Body of pancreas (tissue), 4 donors: ENCODE data around the gene TTF1. TPM values are rescaled to one million over a fixed set of nuclear protein-coding genes. Genes with fewer than 3 reads are reported as not detected.

ENCODE experiments used
- ATAC-seq: fragments of 150-250 bp; one replicate; pipeline ENCODE4 v1.9.1; 2016
- DNase-seq, 4 donors: peaks; one replicate each; pipeline ENCODE4 v3.0.0-alpha.2; 2019
- H3K27ac ChIP-seq, 4 donors: fragments of 200-600 bp; sonication (generic); 1 replicate in 3 of 4; 2 replicates in 1 of 4; pipeline versions ENCODE4 v1.5.1 to v1.6.1; 2016 to 2019; ENCODE audit warnings: mild to moderate bottlenecking in 1 of 4, mixed read lengths in 1 of 4, moderate library complexity in 1 of 4
- H3K27me3 ChIP-seq, 2 donors: fragments of 200-600 bp; sonication (generic); one replicate each; pipeline ENCODE4 v1.6.0; 2016; ENCODE audit warnings: mild to moderate bottlenecking in 1 of 2
- H3K36me3 ChIP-seq, 2 donors: fragments of 200-600 bp; sonication (generic); replicated peaks in 1 of 2; 2 replicates each; pipeline ENCODE4 v1.5.1; 2016; ENCODE audit warnings: low read depth in 2 of 2; ENCODE audit not compliant: insufficient read depth in 1 of 2
- H3K4me1 ChIP-seq: fragments of 200-600 bp; sonication (generic); one replicate; pipeline ENCODE4 v1.6.0; 2016
- H3K4me3 ChIP-seq, 2 donors: fragments of 200-600 bp; sonication (generic); 1 replicate in 1 of 2; 2 replicates in 1 of 2; pipeline ENCODE4 v1.5.1; 2016 to 2019
- H3K9me3 ChIP-seq, 3 donors: fragments of 200-600 bp; sonication (generic); 1 replicate in 2 of 3; 2 replicates in 1 of 3; pipeline ENCODE4 v1.5.1; 2016
- POLR2A ChIP-seq, 3 donors: fragments of 450-650 bp; IDR thresholded peaks; one replicate each; pipeline ENCODE4 v1.6.1; 2016; ENCODE audit warnings: antibody characterized with exemption in 3 of 3, mild to moderate bottlenecking in 2 of 3
- WGBS, 2 donors: methylation state at CpG; one replicate each; pipeline ENCODE4 v1.1.5; 2017; 5-methylcytosine and 5-hydroxymethylcytosine counted together
- intact Hi-C: fragments of 100-400 bp; cut with DNase I; formaldehyde crosslinking; loops from one replicate; pipeline ENCODE4 v1.15.1; 2023
- total RNA-seq, 2 donors: library from RNA; depleted of rRNA; stranded (reverse); fragments of >200 nt; gene quantifications; one replicate each; pipeline ENCODE4 v1.1.0, GENCODE V29; 2016
- TF ChIP-seq, protein P1 (sequence below), 7 experiments: fragments of 450-650 bp in 4 of 7; fragments of 200-600 bp in 3 of 7; sonication (generic) in 3 of 7; IDR thresholded peaks; one replicate each; pipeline ENCODE4 v1.5.1; 2016 to 2019; ENCODE audit warnings: antibody characterized with exemption in 7 of 7

Gene TTF1
- total RNA-seq, 2 donors from 2014 or later = 7.5 to 27.7 TPM

DNA sequence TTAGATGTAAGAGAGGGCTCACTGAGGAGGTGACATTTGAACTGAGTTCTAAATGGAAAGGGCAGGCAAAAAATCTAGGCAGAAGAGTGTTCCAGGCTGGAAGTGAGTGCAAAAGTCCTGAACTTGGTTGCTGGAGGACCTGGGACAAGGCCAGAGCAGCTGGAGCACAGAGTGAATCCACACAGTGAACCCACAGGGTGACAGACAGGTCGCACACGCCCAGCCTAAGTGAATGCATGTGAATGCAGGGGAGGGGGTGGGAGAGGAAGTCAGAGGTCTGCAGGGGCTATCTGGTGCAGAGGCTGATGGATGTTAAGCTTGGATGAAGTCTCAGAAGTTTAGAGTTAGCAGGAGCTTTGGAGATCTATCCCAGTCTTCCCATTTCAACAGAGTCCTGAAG is 556 bp upstream of the TTF1 start:
- H3K36me3 ChIP-seq = no peaks in the 10 kb centered on the region
- peaks cover 0 to 9% of the 10 kb centered on the region in 2 donors for H3K27me3 ChIP-seq
- H3K4me1 ChIP-seq = peaks cover 38% of the 10 kb centered on the region
- no peak for DNase-seq
- no peak overlapping the region for H3K27ac ChIP-seq
- ATAC-seq = no peak
- whole genome bisulfite sequencing, 2 donors = 83 to 88% methylated on average over 2 of the region's 2 CpGs
- intact Hi-C loops = no loop called here
- H3K4me3 ChIP-seq = no peak overlapping the region
- no peaks in the 10 kb centered on the region for H3K9me3 ChIP-seq
- TF ChIP-seq, protein P1, sequence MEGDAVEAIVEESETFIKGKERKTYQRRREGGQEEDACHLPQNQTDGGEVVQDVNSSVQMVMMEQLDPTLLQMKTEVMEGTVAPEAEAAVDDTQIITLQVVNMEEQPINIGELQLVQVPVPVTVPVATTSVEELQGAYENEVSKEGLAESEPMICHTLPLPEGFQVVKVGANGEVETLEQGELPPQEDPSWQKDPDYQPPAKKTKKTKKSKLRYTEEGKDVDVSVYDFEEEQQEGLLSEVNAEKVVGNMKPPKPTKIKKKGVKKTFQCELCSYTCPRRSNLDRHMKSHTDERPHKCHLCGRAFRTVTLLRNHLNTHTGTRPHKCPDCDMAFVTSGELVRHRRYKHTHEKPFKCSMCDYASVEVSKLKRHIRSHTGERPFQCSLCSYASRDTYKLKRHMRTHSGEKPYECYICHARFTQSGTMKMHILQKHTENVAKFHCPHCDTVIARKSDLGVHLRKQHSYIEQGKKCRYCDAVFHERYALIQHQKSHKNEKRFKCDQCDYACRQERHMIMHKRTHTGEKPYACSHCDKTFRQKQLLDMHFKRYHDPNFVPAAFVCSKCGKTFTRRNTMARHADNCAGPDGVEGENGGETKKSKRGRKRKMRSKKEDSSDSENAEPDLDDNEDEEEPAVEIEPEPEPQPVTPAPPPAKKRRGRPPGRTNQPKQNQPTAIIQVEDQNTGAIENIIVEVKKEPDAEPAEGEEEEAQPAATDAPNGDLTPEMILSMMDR (IDR thresholded peaks at IDR 0.05) = no peak
- no peak for TF ChIP-seq POLR2A (IDR thresholded peaks at IDR 0.05)

DNA sequence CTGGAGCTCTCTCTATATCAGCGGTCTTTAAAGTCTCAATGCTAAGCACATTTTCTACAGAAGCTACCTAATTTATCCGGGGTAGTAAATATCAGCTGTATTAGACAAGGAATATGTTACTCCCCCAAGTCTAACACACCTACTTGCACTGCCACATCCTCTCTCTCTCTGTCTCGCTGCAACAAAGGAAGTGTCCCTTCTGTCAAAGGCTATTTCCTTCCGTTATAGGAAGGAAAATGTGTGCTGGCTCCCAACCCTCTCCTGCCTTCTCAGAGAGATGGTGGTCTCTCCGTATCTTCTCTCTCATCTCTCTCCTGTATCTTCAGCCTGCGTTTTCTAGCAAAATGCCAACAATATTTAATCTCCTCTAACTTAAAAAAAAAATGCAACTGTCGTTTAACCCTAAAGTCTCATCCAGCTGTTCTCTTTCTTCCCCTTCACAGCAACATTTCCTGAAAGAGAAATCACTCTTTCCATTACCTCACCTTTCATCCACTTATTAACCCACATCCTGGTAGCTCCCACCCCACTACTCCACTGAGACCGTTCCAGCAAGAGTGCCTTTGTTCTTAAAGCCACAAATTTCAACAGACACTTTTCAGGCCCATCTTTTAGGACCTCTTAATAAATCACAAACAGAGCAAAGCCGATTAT is 2.3 kb downstream of the TTF1 start:
- intact Hi-C loops = no loop called here
- Histone ChIP-seq H3K27ac (no peak overlapping the region), H3K36me3 (peaks cover 0 to 4% of the 10 kb centered on the region in 2 donors), H3K4me3 (no peak overlapping the region), H3K9me3 (no peaks in the 10 kb centered on the region), H3K4me1 (peaks cover 17% of the 10 kb centered on the region), H3K27me3 (no peaks in the 10 kb centered on the region)
- no peak for ATAC-seq
- 52 to 64% methylated on average over 9 of the region's 9 CpGs for WGBS, 2 donors
- no peak for DNase-seq
- TF ChIP-seq POLR2A (IDR thresholded peaks at IDR 0.05) = no peak
- TF ChIP-seq, protein P1 (IDR thresholded peaks at IDR 0.05) = no peak

DNA sequence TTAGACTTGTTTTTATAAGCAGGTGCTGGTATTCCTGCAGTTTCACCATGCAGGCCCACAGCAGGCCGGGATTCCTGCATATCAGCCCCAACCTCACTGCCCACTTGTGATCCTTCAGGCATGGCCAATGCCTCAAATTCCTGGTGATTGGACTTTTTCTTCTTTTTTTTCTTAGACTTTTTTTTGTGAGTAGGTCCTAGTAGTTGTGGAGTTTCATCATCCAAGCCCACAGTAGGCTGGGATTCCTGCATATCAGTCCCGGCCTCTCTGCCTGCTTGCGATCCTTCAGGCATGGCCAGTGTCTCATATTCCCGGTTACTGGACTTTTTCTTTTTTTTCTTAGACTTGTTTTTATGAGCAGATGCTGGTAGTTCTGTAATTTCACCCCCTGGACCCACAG is 4.8 kb downstream of the TTF1 start:
- intact Hi-C loops = no loop called here
- Histone ChIP-seq H3K36me3 (peaks cover 15% of the 10 kb centered on the region in 2 donors), H3K4me1 (peaks cover 13% of the 10 kb centered on the region), H3K4me3 (no peak overlapping the region), H3K27me3 (no peaks in the 10 kb centered on the region), H3K9me3 (no peaks in the 10 kb centered on the region), H3K27ac (no peak overlapping the region)
- no peak for ATAC-seq
- 94 to 96% methylated on average over 4 of the region's 4 CpGs for WGBS, 2 donors
- DNase-seq = no peak
- TF ChIP-seq, protein P1 (IDR thresholded peaks at IDR 0.05) = no peak
- TF ChIP-seq POLR2A (IDR thresholded peaks at IDR 0.05) = no peak

DNA sequence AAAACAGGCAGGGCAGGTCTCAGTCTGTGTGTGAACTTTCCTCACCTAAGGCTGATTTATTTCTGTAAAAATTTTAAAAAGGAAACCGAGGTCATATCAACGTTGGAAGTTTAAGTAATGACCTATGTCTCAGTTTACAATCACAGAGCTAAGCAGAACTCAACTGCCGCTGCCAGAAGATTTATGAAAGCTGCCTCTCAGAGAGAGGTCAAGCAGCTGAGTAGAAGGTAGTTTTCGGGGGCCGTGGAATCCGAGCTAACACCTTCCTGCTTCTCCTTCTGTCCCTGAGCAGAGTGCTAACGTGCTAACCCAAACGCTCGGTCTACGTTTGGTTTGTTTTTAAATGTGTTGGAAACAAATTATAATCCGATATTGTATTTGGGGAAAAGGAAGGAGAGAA is 11.1 kb downstream of the TTF1 start:
- TF ChIP-seq, protein P1 (IDR thresholded peaks at IDR 0.05) = no peak
- no peak for TF ChIP-seq POLR2A (IDR thresholded peaks at IDR 0.05)
- Histone ChIP-seq H3K4me3 (no peak overlapping the region), H3K27ac (no peak overlapping the region), H3K27me3 (no peaks in the 10 kb centered on the region), H3K9me3 (no peaks in the 10 kb centered on the region), H3K4me1 (no peaks in the 10 kb centered on the region), H3K36me3 (peaks cover 18 to 41% of the 10 kb centered on the region in 2 donors)
- no peak for DNase-seq
- ATAC-seq = no peak
- intact Hi-C loops = no loop called here
- 90% methylated on average over 11 of the region's 11 CpGs for WGBS, 2 donors

DNA sequence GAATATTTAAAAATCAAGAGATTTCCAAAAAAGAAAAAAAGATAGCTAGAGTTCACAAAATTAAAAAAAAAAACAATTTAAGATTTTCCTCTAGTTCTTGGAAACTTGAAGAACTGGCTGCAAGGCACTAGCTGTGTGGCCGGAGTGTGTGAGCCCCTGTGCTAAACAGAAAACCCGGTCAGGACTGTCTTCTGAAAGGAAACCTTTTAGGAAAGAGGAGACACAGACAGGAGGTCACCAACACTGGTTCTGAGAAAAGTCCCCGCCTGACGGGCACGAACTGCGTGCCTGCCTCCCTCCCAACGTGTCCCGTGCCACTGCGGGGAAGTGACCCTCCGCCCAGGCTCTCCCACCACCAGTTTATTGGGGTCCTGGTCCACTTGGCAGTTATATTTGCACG is 15.2 kb downstream of the TTF1 start:
- Histone ChIP-seq H3K27me3 (no peaks in the 10 kb centered on the region), H3K36me3 (peaks cover 0 to 53% of the 10 kb centered on the region in 2 donors), H3K27ac (no peak overlapping the region), H3K4me1 (no peaks in the 10 kb centered on the region), H3K9me3 (no peaks in the 10 kb centered on the region), H3K4me3 (no peak overlapping the region)
- intact Hi-C loops = no loop called here
- ATAC-seq (no peak), DNase-seq (no peak)
- TF ChIP-seq POLR2A (IDR thresholded peaks at IDR 0.05) = no peak
- TF ChIP-seq, protein P1 (IDR thresholded peaks at IDR 0.05) = no peak
- 85 to 88% methylated on average over 8 to 11 of the region's 11 CpGs for WGBS, 2 donors
